K562 (cell line): ENCODE data around the gene GALNS. TPM values are rescaled to one million over a fixed set of nuclear protein-coding genes. Genes with fewer than 3 reads are reported as not detected.

Experiments used
- BHLHE40 ChIP-seq: IDR thresholded peaks from 2 replicates; pipeline ENCODE4 v1.6.1; 2011; ENCODE audit warnings: low read length, improper control_type of control experiment
- CBX8 ChIP-seq: fragments of 200-600 bp; sonication (generic); IDR thresholded peaks from 2 replicates; pipeline ENCODE4 v1.6.1; 2012; ENCODE audit warnings: borderline replicate concordance, mixed run types, low read depth, mild to moderate bottlenecking, moderate library complexity, mixed read lengths, low read length, control low read depth, inconsistent platforms; ENCODE audit not compliant: poor library complexity, severe bottlenecking; ENCODE audit errors: extremely low read depth
- MYC ChIP-seq, 2 experiments: fragments of 250-450 bp in 1 of 2; sonication (Bioruptor Pico) in 1 of 2; IDR thresholded peaks; 2 replicates each; pipeline versions ENCODE4 v1.5.1 to v1.6.1; 2012 to 2021; ENCODE audit warnings: low read depth in 2 of 2, borderline replicate concordance in 1 of 2, improper control_type of control experiment in 1 of 2, low read length in 1 of 2, mild to moderate bottlenecking in 1 of 2, moderate library complexity in 1 of 2
- RCOR1 ChIP-seq, 2 experiments: IDR thresholded peaks; 2 replicates each; pipeline ENCODE4 v1.6.1; 2012; ENCODE audit warnings: low read depth in 2 of 2, low read length in 2 of 2, borderline replicate concordance in 1 of 2, improper control_type of control experiment in 1 of 2
- RREB1 ChIP-seq: fragments of 250-450 bp; sonication (Bioruptor Pico); IDR thresholded peaks from 2 replicates; pipeline ENCODE4 v1.4.0; 2020
- SIN3A ChIP-seq, 2 experiments: fragments of 150-350 bp in 1 of 2; IDR thresholded peaks; 2 replicates each; pipeline ENCODE4 v1.6.1; 2011 to 2016; ENCODE audit warnings: borderline replicate concordance in 2 of 2, low read depth in 2 of 2, low read length in 2 of 2, mild to moderate bottlenecking in 2 of 2, moderate library complexity in 2 of 2; ENCODE audit not compliant: control insufficient read depth in 1 of 2
- ZNF655 ChIP-seq: fragments of 250-450 bp; sonication (Bioruptor Pico); IDR thresholded peaks from 2 replicates; pipeline ENCODE4 v1.5.0; 2021
- polyA plus RNA-seq, 8 experiments: library from polyadenylated mRNA; depleted of rRNA in 4 of 8; stranded (reverse) in 5 of 8; unstranded in 3 of 8; fragments of >200 nt; fragmentation: Nextera tagmentation in 2 of 8; fragmentation: Illumina TruSeq in 1 of 8; extraction: Ambion mirVana in 2 of 8; extraction: Trizol in 1 of 8; gene quantifications; 2 replicates each; pipeline versions ENCODE4 v1.2.1 to v1.2.3, GENCODE V29; 2011 to 2014; ENCODE audit warnings: inconsistent platforms in 1 of 8, missing spikeins in 1 of 8
- total RNA-seq, 7 experiments: library from RNA; depleted of rRNA in 6 of 7; stranded (reverse); fragments of >200 nt in 6 of 7; fragmentation: Illumina TruSeq in 2 of 7; extraction: Trizol in 2 of 7; gene quantifications; 2 replicates each; pipeline versions ENCODE4 v1.2.1 to v1.2.3, GENCODE V29; 2011 to 2021; ENCODE audit warnings: low replicate concordance in 1 of 7
- TF ChIP-seq, protein P1 (sequence below): fragments of 250-450 bp; sonication (Bioruptor Pico); IDR thresholded peaks from 2 replicates; pipeline ENCODE4 v1.4.0; 2020; ENCODE audit warnings: mild to moderate bottlenecking, moderate library complexity
- TF ChIP-seq, protein P2 (sequence below): conservative IDR thresholded peaks from 2 replicates; pipeline ENCODE4 v1.6.1; 2011; ENCODE audit warnings: low read depth, mild to moderate bottlenecking, low read length; ENCODE audit not compliant: control insufficient read depth
- TF ChIP-seq, protein P3 (sequence below): sonication (generic); formaldehyde crosslinking; IDR thresholded peaks from 2 replicates; pipeline ENCODE4 v1.8.0; 2022; ENCODE audit warnings: missing genetic modification reagents, mild to moderate bottlenecking, borderline replicate concordance

The GALNS gene
- total and polyA plus RNA-seq, 9 of the 15 experiments (the other 6 are each of a cell fraction or from before 2014, with no cell fraction given) = 0.38 to 13.2 (median 4.3) TPM

GRCh38 chr16:88784856-88785105, 72.0 kb downstream of the GALNS start (continued):
- TF ChIP-seq, protein P1, sequence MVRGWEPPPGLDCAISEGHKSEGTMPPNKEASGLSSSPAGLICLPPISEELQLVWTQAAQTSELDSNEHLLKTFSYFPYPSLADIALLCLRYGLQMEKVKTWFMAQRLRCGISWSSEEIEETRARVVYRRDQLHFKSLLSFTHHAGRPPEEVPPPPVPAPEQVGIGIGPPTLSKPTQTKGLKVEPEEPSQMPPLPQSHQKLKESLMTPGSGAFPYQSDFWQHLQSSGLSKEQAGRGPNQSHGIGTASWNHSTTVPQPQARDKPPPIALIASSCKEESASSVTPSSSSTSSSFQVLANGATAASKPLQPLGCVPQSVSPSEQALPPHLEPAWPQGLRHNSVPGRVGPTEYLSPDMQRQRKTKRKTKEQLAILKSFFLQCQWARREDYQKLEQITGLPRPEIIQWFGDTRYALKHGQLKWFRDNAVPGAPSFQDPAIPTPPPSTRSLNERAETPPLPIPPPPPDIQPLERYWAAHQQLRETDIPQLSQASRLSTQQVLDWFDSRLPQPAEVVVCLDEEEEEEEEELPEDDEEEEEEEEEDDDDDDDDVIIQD (CRISPR knock-in tag) = no peak
- peak; percentile 74 for TF ChIP-seq BHLHE40
- TF ChIP-seq SIN3A (IDR thresholded peaks at IDR 0.05; ENCODE audit: borderline replicate concordance in 2 of 2, control insufficient read depth in 1 of 2, low read depth in 2 of 2, low read length in 2 of 2) = peak in 1 of 2 experiments; percentile 75; a peak in 1 of 4 replicates
- no peak for TF ChIP-seq CBX8
- TF ChIP-seq, protein P2, sequence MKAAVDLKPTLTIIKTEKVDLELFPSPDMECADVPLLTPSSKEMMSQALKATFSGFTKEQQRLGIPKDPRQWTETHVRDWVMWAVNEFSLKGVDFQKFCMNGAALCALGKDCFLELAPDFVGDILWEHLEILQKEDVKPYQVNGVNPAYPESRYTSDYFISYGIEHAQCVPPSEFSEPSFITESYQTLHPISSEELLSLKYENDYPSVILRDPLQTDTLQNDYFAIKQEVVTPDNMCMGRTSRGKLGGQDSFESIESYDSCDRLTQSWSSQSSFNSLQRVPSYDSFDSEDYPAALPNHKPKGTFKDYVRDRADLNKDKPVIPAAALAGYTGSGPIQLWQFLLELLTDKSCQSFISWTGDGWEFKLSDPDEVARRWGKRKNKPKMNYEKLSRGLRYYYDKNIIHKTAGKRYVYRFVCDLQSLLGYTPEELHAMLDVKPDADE = no peak
- TF ChIP-seq MYC (IDR thresholded peaks at IDR 0.05; ENCODE audit: low read depth, low read length) = peak; percentile 69
- no peak for TF ChIP-seq MYC (CRISPR knock-in tag; IDR thresholded peaks at IDR 0.05; ENCODE audit: borderline replicate concordance, low read depth)
- no peak for TF ChIP-seq RCOR1 (IDR thresholded peaks at IDR 0.05; ENCODE audit: borderline replicate concordance in 1 of 2, low read depth in 2 of 2, low read length in 2 of 2)
- 0 out of 2 replicates have a peak, but pooled peaks have one; percentile 8 for TF ChIP-seq RREB1 (CRISPR knock-in tag)
- TF ChIP-seq ZNF655 (CRISPR knock-in tag) = no peak
- TF ChIP-seq, protein P3, sequence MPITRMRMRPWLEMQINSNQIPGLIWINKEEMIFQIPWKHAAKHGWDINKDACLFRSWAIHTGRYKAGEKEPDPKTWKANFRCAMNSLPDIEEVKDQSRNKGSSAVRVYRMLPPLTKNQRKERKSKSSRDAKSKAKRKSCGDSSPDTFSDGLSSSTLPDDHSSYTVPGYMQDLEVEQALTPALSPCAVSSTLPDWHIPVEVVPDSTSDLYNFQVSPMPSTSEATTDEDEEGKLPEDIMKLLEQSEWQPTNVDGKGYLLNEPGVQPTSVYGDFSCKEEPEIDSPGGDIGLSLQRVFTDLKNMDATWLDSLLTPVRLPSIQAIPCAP (CRISPR knock-in tag) = no peak
